IgD-negative memory B cell (primary cell): ENCODE results near the gene LRP5. TPM values are rescaled to one million over a fixed set of nuclear protein-coding genes. Genes with fewer than 3 reads are reported as not detected.
A peak's percentile ranks its signal among the peaks of the same experiment; 100 is the strongest.
"Not testable (repeated sequence)": the region's sequence is repeated elsewhere in the genome, so short reads cannot be mapped to it uniquely, and the experiment has no call there.

Experiments used
- H3K27ac Mint-ChIP-seq, 3 donors: one replicate each; pipeline ENCODE4 v1.8.0; 2020 to 2022; ENCODE audit warnings: mild to moderate bottlenecking in 3 of 3, mixed read lengths in 3 of 3, moderate library complexity in 1 of 3
- H3K27me3 Mint-ChIP-seq: one replicate; pipeline ENCODE4 v1.8.0; 2021; ENCODE audit warnings: mixed read lengths
- H3K36me3 Mint-ChIP-seq: one replicate; pipeline ENCODE4 v1.8.0; 2020; ENCODE audit warnings: mild to moderate bottlenecking, mixed read lengths
- H3K4me1 Mint-ChIP-seq, 3 donors: one replicate each; pipeline ENCODE4 v1.8.0; 2020 to 2022; ENCODE audit warnings: mixed read lengths in 3 of 3, mild to moderate bottlenecking in 1 of 3
- H3K4me3 Mint-ChIP-seq, 4 donors: one replicate each; pipeline ENCODE4 v1.8.0; 2020 to 2022; ENCODE audit warnings: mild to moderate bottlenecking in 4 of 4, mixed read lengths in 4 of 4, moderate library complexity in 3 of 4
- H3K9me3 Mint-ChIP-seq, 3 donors: one replicate each; pipeline ENCODE4 v1.8.0; 2020 to 2021; ENCODE audit warnings: mixed read lengths in 3 of 3, mild to moderate bottlenecking in 1 of 3
- polyA plus RNA-seq: library from polyadenylated mRNA; unstranded; fragments of 300-500 nt; fragmentation: Illumina TruSeq; gene quantifications from one replicate; pipeline ENCODE4 v1.2.3, GENCODE V29; 2021

LRP5 gene
- polyA plus RNA-seq, 1 donor from 2014 or later, result 1.0 TPM

DNA sequence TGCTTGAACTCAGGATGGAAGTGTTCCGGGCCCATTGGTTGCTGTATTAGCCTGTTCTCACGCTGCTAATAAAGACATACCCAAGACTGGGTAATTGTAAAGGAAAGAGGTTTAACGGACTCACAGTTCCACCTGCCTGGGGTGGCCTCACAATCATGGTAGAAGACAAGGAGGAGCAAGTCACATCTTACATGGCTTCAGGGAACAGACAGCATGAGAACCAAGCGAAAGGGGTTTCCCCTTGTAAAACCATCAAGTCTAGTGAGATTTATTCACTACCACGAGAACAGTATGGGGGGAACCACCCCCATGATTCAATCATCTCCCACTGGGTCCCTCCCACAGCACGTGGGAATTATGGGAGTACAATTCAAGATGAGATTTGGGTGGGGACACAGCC lies 135.5 kb downstream of the LRP5 start:
- H3K4me1 Mint-ChIP-seq, H3K9me3 Mint-ChIP-seq, H3K36me3 Mint-ChIP-seq, H3K27me3 Mint-ChIP-seq, H3K27ac Mint-ChIP-seq, H3K4me3 Mint-ChIP-seq: not testable (repeated sequence)

DNA sequence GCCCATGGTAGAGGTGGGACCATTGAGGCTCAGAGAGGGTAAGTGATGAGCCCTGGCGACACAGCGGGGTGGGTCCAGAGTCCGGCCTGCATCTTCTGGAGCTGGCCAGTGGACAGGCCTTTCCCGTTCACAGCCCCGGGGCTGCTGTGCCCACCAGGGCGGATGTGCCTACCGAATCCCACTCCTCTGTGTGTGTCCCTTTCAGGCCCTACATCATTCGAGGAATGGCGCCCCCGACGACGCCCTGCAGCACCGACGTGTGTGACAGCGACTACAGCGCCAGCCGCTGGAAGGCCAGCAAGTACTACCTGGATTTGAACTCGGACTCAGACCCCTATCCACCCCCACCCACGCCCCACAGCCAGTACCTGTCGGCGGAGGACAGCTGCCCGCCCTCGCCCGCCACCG lies 136.2 kb downstream of the LRP5 start:
- Mint-ChIP-seq H3K36me3 (no peaks in the 10 kb centered on the region), H3K4me3 (no peak overlapping the region), H3K4me1 (peaks cover 0 to 3% (median 0%) of the 10 kb centered on the region in 3 donors), H3K27ac (no peak overlapping the region), H3K27me3 (no peaks in the 10 kb centered on the region), H3K9me3 (no peaks in the 10 kb centered on the region)

DNA sequence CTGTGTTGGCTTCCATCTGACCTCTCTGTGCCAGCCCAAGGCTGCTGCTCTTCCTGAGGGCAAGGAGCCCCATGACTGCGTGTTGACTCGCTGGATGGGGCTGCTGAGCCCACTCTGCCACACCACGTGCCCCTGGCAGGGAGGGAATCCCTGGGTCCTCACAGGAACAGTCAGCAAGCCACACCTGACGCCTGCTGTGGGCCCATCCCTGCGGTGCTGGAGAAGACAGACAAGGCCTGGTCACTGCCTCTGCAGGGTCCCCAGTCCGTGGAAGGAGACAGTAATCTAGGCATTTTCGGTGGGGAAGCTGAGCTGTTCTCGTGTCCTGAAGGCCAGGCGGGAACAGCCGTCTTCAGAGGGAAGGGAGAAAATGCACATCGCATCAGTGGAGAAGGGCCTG lies 137.6 kb downstream of the LRP5 start:
- no peak overlapping the region for H3K27ac Mint-ChIP-seq

DNA sequence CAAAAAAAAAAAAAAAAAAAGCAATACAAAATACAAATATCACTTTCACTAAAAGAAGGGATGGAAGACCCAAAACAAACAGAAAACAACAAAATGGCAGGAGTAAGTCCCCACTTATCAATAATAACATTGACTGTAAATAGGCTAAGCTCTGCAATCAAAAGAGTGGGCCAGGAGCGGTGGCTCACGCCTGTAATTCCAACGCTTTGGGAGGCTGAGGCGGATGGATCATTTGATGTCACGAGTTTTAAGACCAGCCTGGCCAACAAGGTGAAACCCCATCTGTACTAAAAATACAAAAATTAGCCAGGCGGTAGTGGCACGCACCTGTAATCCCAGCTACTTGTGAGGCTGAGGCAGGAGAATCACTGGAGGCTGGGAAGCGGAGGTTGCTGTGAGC lies 138.3 kb downstream of the LRP5 start:
- H3K27me3 Mint-ChIP-seq, result no peaks in the 10 kb centered on the region
- H3K36me3 Mint-ChIP-seq, result no peaks in the 10 kb centered on the region
- no peak overlapping the region for H3K27ac Mint-ChIP-seq
- H3K4me1 Mint-ChIP-seq, result peaks cover 0 to 3% (median 0%) of the 10 kb centered on the region in 3 donors
- no peaks in the 10 kb centered on the region for H3K9me3 Mint-ChIP-seq
- H3K4me3 Mint-ChIP-seq, result no peak overlapping the region

More for the DNA sequence above, 137.6 kb downstream of the LRP5 start:
- no peaks in the 10 kb centered on the region for H3K36me3 Mint-ChIP-seq
- H3K4me1 Mint-ChIP-seq, result peaks cover 0 to 3% (median 0%) of the 10 kb centered on the region in 3 donors
- no peaks in the 10 kb centered on the region for H3K9me3 Mint-ChIP-seq
- no peaks in the 10 kb centered on the region for H3K27me3 Mint-ChIP-seq
- no peak overlapping the region for H3K4me3 Mint-ChIP-seq

GRCh38 chr11:68454767-68455166 lies 142.4 kb downstream of the LRP5 start:
- Mint-ChIP-seq H3K27ac (peak overlapping the region in 1 of 3 donors; percentile 71), H3K4me1 (peaks cover under 1 to 6% (median under 1%) of the 10 kb centered on the region in 3 donors), H3K36me3 (no peaks in the 10 kb centered on the region), H3K27me3 (no peaks in the 10 kb centered on the region), H3K4me3 (no peak overlapping the region), H3K9me3 (no peaks in the 10 kb centered on the region)

DNA sequence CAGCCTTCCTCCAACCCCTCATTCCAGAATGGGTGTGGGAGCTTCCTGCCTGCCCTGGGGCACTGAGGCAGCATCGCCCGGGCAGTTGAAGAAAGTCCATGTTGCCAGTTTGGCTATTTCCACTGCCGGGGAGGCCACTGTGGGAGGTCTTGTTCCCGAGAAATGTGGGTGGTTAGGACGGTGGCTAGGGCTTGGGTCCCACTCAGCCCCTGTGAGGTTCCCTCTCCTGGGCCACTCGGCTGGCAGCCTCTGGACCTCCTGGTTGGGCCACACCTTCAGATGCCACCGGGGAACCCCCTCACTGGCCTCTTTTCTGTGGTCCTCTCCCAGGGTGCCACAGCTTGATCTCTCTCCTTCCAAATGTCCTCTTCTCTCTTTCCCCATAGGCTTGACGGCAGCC lies 143.1 kb downstream of the LRP5 start:
- H3K9me3 Mint-ChIP-seq, result no peaks in the 10 kb centered on the region

GRCh38 chr11:68457216-68457897 lies 145.0 kb downstream of the LRP5 start:
- Mint-ChIP-seq H3K4me3 (peak overlapping the region in 1 of 4 donors; percentile 54), H3K9me3 (no peaks in the 10 kb centered on the region), H3K27me3 (no peaks in the 10 kb centered on the region), H3K27ac (no peak overlapping the region), H3K4me1 (peaks cover 9 to 14% (median 13%) of the 10 kb centered on the region in 3 donors), H3K36me3 (no peaks in the 10 kb centered on the region)

More for the DNA sequence above, 143.1 kb downstream of the LRP5 start:
- peaks cover 4 to 12% (median 7%) of the 10 kb centered on the region in 3 donors for H3K4me1 Mint-ChIP-seq
- H3K27ac Mint-ChIP-seq, result no peak overlapping the region
- H3K4me3 Mint-ChIP-seq, result peak overlapping the region in 1 of 4 donors; percentile 26
- no peaks in the 10 kb centered on the region for H3K36me3 Mint-ChIP-seq
- H3K27me3 Mint-ChIP-seq, result no peaks in the 10 kb centered on the region

DNA sequence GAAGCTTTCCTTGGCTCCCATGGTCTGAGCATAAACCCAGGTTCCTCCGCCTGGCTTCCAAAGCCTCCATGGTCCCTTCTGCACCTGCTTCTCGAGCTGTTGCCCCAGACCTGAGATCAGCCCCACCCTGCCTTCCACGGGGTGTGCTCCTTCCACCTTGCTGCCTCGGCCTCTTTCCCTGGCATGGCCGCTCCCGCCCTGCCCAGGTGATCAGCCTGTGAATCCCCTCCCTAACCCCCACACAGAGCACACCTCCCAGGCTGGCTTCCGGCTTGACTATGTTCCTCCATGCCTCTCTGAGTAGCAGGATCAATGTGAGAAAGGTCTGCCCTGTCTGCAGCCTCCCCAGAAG lies 145.5 kb downstream of the LRP5 start:
- Mint-ChIP-seq H3K27ac (peak overlapping the region in 1 of 3 donors; percentile 40), H3K9me3 (no peaks in the 10 kb centered on the region), H3K36me3 (no peaks in the 10 kb centered on the region), H3K4me3 (peak overlapping the region in 2 of 4 donors; percentile 22 to 54), H3K4me1 (peaks cover 14 to 19% (median 18%) of the 10 kb centered on the region in 3 donors), H3K27me3 (no peaks in the 10 kb centered on the region)

DNA sequence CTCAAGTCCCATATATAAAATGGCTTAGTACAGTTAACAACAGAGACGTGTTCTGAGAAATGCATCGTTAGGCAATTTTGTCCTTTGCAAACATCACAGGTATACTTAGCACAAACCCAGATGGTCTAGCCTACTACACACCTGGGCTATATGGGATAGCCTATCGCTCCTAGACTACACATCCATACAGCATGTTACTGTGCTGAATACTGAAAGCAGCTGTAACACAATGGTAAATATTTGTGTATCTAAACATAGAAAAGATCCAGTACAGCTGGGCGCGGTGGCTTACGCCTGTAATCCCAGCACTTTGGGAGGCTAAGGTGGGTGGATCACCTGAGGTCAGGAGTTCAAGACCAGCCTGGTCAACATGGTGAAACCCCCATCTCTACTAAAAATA lies 145.9 kb downstream of the LRP5 start:
- H3K36me3 Mint-ChIP-seq, H3K27me3 Mint-ChIP-seq, H3K9me3 Mint-ChIP-seq: not testable (repeated sequence)
- peak overlapping the region in 1 of 3 donors; percentile 40 for H3K27ac Mint-ChIP-seq
- H3K4me1 Mint-ChIP-seq, result peaks cover 16 to 21% (median 20%) of the 10 kb centered on the region in 3 donors
- H3K4me3 Mint-ChIP-seq, result peak overlapping the region; percentile 12 to 73 (median 38)

DNA sequence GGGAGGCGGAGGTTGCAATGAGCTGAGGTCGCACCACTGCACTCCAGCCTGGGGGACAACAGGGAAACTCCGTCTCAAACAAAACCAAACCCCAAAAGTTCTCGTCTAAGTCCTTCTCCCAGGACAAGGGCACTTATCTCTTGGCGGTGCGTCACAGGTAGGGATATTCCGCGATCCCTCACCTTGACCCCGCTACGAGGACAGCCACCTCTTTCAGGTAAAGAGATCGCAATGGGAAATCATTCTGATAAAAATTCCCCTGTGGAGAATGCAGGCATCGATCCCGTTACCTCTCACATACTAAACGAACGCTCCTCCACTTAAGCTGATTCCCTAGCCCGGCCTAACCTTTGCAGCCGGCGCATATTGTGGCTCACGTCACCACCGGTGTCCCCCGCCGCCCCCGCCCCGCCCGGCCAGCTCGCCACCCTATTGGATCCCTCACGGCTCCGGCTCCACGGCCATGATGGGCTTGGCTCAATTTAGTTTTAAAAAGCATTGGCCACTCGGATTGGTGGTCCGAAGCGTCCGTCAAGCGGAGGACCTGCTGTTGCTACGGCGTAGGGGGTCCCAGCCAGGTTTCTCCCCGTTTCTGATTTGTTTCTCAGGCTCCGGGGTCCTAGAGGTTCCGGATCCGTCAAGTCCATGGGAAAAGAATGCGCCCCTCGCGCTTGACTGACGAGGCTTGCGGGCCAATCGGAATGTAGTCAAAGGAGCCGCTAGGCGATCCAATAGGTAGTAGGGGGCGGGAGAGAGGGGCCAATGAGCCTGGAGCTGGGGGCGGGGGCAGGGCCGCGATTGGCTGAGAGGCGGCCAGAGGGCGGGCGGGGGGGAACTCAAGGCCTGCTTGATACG lies 147.7 kb downstream of the LRP5 start:
- H3K36me3 Mint-ChIP-seq, result no peaks in the 10 kb centered on the region
- H3K4me1 Mint-ChIP-seq, result peaks cover 27 to 31% (median 31%) of the 10 kb centered on the region in 3 donors
- no peaks in the 10 kb centered on the region for H3K27me3 Mint-ChIP-seq
- H3K27ac Mint-ChIP-seq, result peak overlapping the region; percentile 99
- H3K4me3 Mint-ChIP-seq, result peak overlapping the region; percentile 95 to 99 (median 99)
- H3K9me3 Mint-ChIP-seq, result no peaks in the 10 kb centered on the region

GRCh38 chr11:68460741-68461574 lies 148.6 kb downstream of the LRP5 start, which contains the start of gene PPP6R3:
TSS of gene PPP6R3 (plus strand) at chr11:68460752. CDS start at chr11:68537665, 76,913 bp downstream.
- no peaks in the 10 kb centered on the region for H3K27me3 Mint-ChIP-seq
- H3K9me3 Mint-ChIP-seq, result no peaks in the 10 kb centered on the region
- peaks cover 36 to 39% (median 39%) of the 10 kb centered on the region in 3 donors for H3K4me1 Mint-ChIP-seq
- peak within 1 kb of the TSS; percentile 95 to 99 (median 99) for H3K4me3 Mint-ChIP-seq
- H3K36me3 Mint-ChIP-seq, result no peaks in the 10 kb centered on the region
- peak within 1 kb of the TSS; percentile 99 for H3K27ac Mint-ChIP-seq

- H3K4me3 Mint-ChIP-seq, result peak overlapping the region; percentile 85 to 97 (median 92)
- H3K4me1 Mint-ChIP-seq, result peaks cover 38 to 42% (median 41%) of the 10 kb centered on the region in 3 donors
- H3K27me3 Mint-ChIP-seq, result no peaks in the 10 kb centered on the region
- no peaks in the 10 kb centered on the region for H3K9me3 Mint-ChIP-seq
- H3K27ac Mint-ChIP-seq, result peak overlapping the region; percentile 61 to 92 (median 88)
- no peaks in the 10 kb centered on the region for H3K36me3 Mint-ChIP-seq
Observed at GRCh38 chr11:68461575-68461917, 149.2 kb downstream of the LRP5 start.

- H3K9me3 Mint-ChIP-seq, result no peaks in the 10 kb centered on the region
- peak overlapping the region in 1 of 3 donors; percentile 61 for H3K27ac Mint-ChIP-seq
- H3K4me3 Mint-ChIP-seq, result peak overlapping the region; percentile 3 to 87 (median 80)
- no peaks in the 10 kb centered on the region for H3K27me3 Mint-ChIP-seq
- H3K36me3 Mint-ChIP-seq, result peaks cover 2% of the 10 kb centered on the region
- H3K4me1 Mint-ChIP-seq, result peaks cover 51 to 56% (median 53%) of the 10 kb centered on the region in 3 donors
Observed at GRCh38 chr11:68463714-68464113, 151.3 kb downstream of the LRP5 start.

DNA sequence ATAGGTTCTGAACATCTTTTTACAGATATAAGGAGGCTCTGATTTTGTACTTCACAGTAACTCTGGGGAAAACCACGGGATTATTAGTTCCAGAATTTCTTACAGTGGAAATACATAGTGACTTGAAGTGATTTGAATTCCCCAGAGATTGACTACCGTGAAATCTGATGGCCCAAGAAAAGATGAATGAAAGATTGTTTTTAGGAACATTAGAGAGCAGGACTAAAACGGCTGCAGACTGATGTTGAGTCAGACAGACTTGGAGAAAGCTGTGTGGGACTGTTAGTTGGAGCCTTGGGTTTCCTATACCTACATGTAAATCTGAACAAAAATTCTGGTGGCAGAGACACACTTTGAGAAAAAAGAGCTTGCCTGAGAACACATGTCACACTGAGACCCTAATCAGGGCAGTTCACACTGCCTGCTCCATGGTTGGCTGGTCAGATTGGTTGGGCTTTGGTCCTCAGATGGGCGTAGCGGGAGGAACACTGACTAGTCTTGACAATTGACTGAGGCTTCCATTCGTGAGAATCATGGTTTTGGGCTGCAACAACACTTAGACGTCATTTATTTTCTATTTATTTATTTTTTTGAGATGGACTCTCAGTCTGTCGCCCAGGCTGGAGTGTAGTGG lies 154.9 kb downstream of the LRP5 start:
- Mint-ChIP-seq H3K27ac (peak overlapping the region in 1 of 3 donors; percentile 9), H3K4me1 (peaks cover 73 to 76% (median 74%) of the 10 kb centered on the region in 3 donors), H3K27me3 (no peaks in the 10 kb centered on the region), H3K9me3 (no peaks in the 10 kb centered on the region), H3K4me3 (peak overlapping the region; percentile 15 to 85 (median 37)), H3K36me3 (peaks cover 2% of the 10 kb centered on the region)
